VCaP (cell line): ENCODE results near the gene KCNK6.
"Not testable (repeated sequence)": the region's sequence is repeated elsewhere in the genome, so short reads cannot be mapped to it uniquely, and the experiment has no call there.

Experiments used
- H3K27ac ChIP-seq: fragments of 450-650 bp; 2 replicates; pipeline ENCODE4 v1.5.1; 2017
- TF ChIP-seq, protein P1 (sequence below): fragments of 450-650 bp; conservative IDR thresholded peaks from 2 replicates; pipeline ENCODE4 v1.5.1; 2017; ENCODE audit warnings: mild to moderate bottlenecking, moderate library complexity

Gene KCNK6

DNA sequence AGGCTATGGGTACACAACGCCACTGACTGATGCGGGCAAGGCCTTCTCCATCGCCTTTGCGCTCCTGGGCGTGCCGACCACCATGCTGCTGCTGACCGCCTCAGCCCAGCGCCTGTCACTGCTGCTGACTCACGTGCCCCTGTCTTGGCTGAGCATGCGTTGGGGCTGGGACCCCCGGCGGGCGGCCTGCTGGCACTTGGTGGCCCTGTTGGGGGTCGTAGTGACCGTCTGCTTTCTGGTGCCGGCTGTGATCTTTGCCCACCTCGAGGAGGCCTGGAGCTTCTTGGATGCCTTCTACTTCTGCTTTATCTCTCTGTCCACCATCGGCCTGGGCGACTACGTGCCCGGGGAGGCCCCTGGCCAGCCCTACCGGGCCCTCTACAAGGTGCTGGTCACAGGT, 6.9 kb downstream of the KCNK6 start:
- no peak overlapping the region for H3K27ac ChIP-seq
- TF ChIP-seq, protein P1, sequence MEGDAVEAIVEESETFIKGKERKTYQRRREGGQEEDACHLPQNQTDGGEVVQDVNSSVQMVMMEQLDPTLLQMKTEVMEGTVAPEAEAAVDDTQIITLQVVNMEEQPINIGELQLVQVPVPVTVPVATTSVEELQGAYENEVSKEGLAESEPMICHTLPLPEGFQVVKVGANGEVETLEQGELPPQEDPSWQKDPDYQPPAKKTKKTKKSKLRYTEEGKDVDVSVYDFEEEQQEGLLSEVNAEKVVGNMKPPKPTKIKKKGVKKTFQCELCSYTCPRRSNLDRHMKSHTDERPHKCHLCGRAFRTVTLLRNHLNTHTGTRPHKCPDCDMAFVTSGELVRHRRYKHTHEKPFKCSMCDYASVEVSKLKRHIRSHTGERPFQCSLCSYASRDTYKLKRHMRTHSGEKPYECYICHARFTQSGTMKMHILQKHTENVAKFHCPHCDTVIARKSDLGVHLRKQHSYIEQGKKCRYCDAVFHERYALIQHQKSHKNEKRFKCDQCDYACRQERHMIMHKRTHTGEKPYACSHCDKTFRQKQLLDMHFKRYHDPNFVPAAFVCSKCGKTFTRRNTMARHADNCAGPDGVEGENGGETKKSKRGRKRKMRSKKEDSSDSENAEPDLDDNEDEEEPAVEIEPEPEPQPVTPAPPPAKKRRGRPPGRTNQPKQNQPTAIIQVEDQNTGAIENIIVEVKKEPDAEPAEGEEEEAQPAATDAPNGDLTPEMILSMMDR, result no peak

DNA sequence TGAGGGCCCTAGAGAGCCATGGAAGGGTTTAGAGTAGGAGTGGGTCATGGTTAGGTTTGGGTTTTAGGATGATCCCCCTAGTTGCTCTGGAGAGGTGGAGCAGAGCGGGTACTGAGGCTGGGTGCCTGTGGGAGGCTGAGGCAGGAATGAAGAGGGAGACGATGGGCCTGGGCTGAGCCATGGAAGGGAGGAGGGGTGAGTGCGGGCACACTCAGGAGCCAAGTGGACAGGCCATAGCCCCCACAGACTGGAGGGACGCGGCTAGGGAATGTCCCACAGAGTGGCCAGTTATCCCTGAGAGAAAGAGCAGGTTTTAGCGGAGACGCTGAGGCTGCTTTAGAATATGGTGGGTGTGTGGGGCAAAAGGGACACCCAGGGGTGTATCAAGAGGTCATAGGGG, 10.0 kb downstream of the KCNK6 start:
- TF ChIP-seq, protein P1, result no peak
- no peak overlapping the region for H3K27ac ChIP-seq

DNA sequence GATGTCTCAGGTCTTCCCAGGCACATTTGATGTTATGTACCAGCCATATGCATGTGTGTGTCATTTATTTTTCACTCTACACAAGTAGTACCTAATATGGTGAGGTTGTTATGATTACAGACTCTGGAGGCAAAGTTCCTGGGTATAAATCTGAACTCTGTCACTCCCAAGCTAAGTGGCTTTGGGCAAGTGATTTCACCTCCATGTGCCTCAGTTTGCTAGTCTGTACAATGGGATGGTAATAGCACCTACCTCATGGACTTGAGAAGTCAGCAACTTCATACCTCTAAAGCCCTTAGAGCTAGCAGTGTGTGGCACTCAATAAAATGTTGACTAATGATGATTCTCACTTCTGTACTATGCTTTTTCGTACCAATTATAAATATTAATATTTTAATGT, 12.1 kb downstream of the KCNK6 start:
- H3K27ac ChIP-seq, result no peak overlapping the region
- TF ChIP-seq, protein P1, result no peak

DNA sequence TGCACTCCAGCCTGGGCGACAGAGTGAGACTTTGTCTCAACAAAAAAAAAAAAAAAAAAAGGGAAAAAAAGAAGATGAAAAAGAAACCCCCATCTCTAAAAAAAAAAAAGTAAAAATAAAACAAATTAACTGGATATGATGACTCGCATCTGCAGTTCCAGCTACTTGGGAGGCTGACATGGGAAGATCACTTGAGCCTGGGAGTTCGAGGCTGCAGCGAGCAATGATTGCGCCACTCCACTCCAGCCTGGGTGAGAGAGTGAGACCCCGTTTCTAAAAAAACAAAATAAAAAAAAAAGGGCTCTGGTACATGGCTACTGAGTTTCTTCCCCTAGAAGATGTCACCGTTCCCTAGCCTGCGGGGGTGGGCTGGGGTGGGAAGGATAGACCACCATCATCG, 13.6 kb downstream of the KCNK6 start:
- TF ChIP-seq, protein P1, result no peak
- H3K27ac ChIP-seq, result no peak overlapping the region

DNA sequence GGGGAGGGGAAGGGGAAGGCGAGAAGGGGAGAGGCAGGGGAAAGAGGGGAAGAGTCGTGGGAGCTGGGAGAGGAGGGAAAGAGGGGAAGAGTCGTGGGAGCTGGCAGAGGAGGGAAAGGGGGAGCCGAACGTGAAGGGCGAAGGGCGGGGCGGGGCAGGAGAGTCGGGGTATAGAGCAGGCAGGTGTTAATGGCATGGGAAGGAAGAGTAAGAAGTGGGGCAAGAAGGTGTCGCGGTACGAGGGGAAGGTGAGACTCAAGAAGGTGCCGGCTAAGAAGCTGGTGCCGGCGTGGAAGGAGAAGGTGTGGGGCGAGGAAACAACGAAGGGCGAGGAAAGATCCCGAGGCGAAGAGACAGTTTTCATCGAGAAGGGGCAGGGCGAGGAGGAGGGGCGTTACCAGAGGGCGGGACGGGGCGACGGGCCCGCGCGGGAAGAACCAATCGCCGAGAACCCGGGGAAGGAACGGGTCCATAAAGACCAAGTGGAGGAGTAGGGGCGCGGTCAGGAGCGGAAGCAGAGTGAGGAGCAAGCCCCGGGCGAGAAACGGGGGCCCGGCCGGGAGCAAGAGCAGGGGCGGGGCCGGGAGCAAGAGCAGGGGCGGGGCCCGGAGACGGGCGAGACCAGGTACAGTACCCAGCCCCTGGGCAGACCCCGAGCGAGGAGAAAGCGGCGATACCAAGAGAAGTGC, 16.4 kb downstream of the KCNK6 start:
- TF ChIP-seq, protein P1, result no peak
- H3K27ac ChIP-seq, result peak overlapping the region; percentile 79

DNA sequence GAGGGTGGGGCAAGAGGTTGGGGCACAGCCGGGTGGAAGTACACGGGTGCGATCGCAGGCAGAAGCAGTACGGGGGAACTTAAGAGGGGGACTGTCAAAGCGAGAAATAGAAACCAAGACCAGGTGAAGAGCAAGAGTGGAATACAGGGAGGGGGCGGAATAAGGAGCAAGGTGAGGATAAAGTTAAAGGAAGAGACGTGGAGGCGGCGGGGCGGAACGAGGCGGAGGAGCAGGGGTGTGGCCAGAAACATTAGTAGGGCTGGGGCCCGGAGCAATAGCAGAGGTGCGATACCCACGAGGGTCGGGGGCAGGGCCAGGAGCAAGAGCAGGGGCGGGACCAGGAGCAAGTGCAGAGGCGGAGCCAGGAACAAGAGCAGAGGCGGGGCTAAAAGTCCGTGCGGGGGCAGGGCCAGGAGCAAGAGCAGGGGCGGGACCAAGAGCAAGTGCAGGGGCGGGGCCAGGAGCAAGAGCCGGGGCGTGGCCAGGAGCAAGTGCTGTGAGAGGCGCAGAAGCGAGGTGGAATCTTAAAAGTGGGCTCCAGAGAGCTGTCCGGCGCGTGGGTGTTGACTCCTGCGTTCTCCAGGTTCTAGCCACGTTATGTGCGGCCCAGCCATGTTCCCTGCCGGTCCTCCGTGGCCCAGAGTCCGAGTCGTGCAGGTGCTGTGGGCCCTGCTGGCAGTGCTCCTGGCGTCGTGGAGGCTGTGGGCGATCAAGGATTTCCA, 17.2 kb downstream of the KCNK6 start:
- TF ChIP-seq, protein P1, result no peak
- H3K27ac ChIP-seq, result peak overlapping the region; percentile 79

DNA sequence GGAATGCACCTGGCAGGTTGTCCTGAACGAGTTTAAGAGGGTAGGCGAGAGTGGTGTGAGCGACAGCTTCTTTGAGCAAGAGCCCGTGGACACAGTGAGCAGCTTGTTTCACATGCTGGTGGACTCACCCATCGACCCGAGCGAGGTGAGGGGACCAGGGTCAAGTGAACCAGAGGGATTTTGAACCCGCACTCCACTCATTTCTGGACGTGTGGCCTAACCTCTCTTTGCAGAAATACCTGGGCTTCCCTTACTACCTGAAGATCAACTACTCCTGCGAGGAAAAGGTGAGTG, 17.7 kb downstream of the KCNK6 start:
- TF ChIP-seq, protein P1, result no peak
- H3K27ac ChIP-seq, result peak overlapping the region; percentile 79

DNA sequence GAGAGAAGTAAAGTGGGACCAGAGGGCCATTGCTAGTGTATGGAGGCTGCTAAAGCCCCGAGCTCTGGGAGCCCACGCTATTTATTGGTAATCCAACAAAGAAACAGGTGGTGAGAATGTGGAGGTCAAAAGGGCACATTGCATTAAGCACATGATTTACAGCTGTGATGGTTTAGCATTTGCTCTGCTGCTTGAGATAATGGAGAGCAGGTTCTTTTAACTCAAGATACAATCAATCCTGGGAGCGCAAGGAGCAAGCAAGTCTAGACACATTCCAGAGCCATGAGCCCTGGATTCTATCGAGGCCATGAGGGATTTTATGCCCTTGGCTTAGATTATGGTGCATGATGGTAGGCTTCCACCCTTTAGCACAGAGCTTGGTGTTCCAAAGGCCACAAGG, 19.4 kb downstream of the KCNK6 start:
- not testable (repeated sequence) for H3K27ac ChIP-seq
